Measurements from ENCODE around the gene TTYH1. TPM values are rescaled to one million over a fixed set of nuclear protein-coding genes. Genes with fewer than 3 reads are reported as not detected.
A peak's percentile ranks its signal among the peaks of the same experiment; 100 is the strongest.
"Not testable (repeated sequence)": the region's sequence is repeated elsewhere in the genome, so short reads cannot be mapped to it uniquely, and the experiment has no call there.

The TTYH1 gene
- polyA plus RNA-seq (ENCODE audit: insufficient read length), result 7.8 TPM
- long read RNA-seq, donor 1, partial matches to known transcripts, result 0 of 3 reads
- long read RNA-seq, donor 1, other reads (novel, unspliced or antisense), result 0 of 3 reads
- long read RNA-seq, donor 2, partial matches to known transcripts, result 6 of 10 reads
- long read RNA-seq, donor 2, other reads (novel, unspliced or antisense), result 0 of 10 reads
- long read RNA-seq, donor 3, result 0 reads
- long read RNA-seq, donor 4, result 0 reads
- long read RNA-seq, donor 5, result 0 reads
- long read RNA-seq, donor 6, partial matches to known transcripts, result 0 of 2 reads
- long read RNA-seq, donor 6, other reads (novel, unspliced or antisense), result 0 of 2 reads
- long read RNA-seq, donor 7, partial matches to known transcripts, result 0 of 5 reads
- long read RNA-seq, donor 7, other reads (novel, unspliced or antisense), result 0 of 5 reads
- long read RNA-seq, donor 8, result 0 reads

GRCh38 chr19:54415208-54415900 lies at the start of gene TTYH1:
TTYH1 (plus strand) TSS chr19:54415464; CDS start chr19:54415553, 89 bp downstream.
- no peak for DNase-seq

- DNase-seq, result not testable (repeated sequence)
Measured at GRCh38 chr19:54365798-54366197, 49.5 kb upstream of the TTYH1 start.

- no peak for DNase-seq
Measured at GRCh38 chr19:54366811-54367210, 48.5 kb upstream of the TTYH1 start.

GRCh38 chr19:54369082-54369687 lies 46.1 kb upstream of the TTYH1 start:
- DNase-seq, result no peak

- DNase-seq, result not testable (repeated sequence)
Measured at GRCh38 chr19:54369688-54370433, 45.4 kb upstream of the TTYH1 start.

- not testable (repeated sequence) for DNase-seq
Measured at GRCh38 chr19:54370434-54370796, 44.8 kb upstream of the TTYH1 start.

- not testable (repeated sequence) for DNase-seq
Measured at GRCh38 chr19:54371453-54371852, 43.8 kb upstream of the TTYH1 start.

GRCh38 chr19:54373781-54374631 lies 41.3 kb upstream of the TTYH1 start:
- DNase-seq, result no peak

- not testable (repeated sequence) for DNase-seq
Measured at GRCh38 chr19:54375181-54375938, 39.9 kb upstream of the TTYH1 start.

GRCh38 chr19:54376610-54377285 lies 38.5 kb upstream of the TTYH1 start:
- no peak for DNase-seq

GRCh38 chr19:54379187-54379678 lies 36.0 kb upstream of the TTYH1 start:
- no peak for DNase-seq

- DNase-seq, result no peak
Measured at GRCh38 chr19:54380897-54381296, 34.4 kb upstream of the TTYH1 start.

GRCh38 chr19:54382041-54382440 lies 33.2 kb upstream of the TTYH1 start:
- not testable (repeated sequence) for DNase-seq

GRCh38 chr19:54383330-54383729 lies 31.9 kb upstream of the TTYH1 start:
- no peak for DNase-seq

GRCh38 chr19:54387991-54388801 lies 27.1 kb upstream of the TTYH1 start:
- no peak for DNase-seq

GRCh38 chr19:54388802-54389139 lies 26.5 kb upstream of the TTYH1 start:
- no peak for DNase-seq

- DNase-seq, result no peak
Measured at GRCh38 chr19:54389553-54389952, 25.7 kb upstream of the TTYH1 start.

- peak; percentile 81 for DNase-seq
Measured at GRCh38 chr19:54390942-54391577, 24.2 kb upstream of the TTYH1 start.

Data from left kidney (tissue), 8 donors.